ENCODE results near the gene COQ8B.
"Not testable (repeated sequence)": the region's sequence is repeated elsewhere in the genome, so short reads cannot be mapped to it uniquely, and the experiment has no call there.

COQ8B gene

DNA sequence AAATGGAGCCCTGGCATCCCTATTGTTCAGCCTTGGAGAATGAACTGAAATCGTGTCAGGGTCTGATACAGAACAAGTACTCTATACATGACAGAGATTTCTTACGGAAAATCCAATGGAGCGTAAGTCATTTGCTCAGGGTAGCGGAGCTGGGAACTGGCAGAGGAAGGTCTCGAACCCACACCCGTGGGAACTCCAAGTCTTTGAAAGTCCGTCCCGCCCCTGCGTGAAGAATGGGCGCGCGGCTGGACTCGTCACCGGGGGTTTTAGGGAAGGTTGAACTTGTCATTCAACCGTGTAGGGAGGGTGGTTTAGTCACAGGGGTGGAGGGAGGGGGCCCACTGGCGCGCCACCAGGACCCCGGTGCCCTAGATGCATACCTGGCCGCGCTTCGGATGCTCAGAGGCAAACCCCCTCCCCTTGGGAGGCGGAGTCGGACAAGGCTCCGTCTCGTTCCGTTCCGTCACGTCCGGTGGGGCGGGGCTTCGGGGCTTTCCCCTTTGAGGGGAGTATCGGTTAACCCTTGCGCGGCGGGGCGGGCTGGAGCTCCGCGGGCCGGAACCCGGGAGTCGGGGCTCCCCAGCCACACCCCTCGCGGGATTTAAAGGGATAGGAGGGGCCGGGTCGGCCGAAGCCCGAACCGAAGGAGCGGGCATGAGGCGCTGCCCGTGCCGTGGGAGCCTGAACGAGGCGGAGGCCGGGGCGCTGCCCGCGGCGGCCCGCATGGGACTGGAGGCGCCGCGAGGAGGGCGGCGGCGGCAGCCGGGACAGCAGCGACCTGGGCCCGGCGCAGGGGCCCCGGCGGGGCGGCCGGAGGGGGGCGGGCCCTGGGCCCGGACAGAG lies at the start of gene COQ8B, which contains the start of gene ITPKC:
TSS of gene COQ8B (minus strand) at position 405 of the 843 bp plus-strand sequence. CDS start 2,254 bp downstream, outside the sequence.
TSS of gene ITPKC (plus strand) at position 631 of the 843 bp plus-strand sequence. CDS start at position 655, 24 bp downstream.
- peak; percentile 96 to 99 (median 97) for DNase-seq

DNA sequence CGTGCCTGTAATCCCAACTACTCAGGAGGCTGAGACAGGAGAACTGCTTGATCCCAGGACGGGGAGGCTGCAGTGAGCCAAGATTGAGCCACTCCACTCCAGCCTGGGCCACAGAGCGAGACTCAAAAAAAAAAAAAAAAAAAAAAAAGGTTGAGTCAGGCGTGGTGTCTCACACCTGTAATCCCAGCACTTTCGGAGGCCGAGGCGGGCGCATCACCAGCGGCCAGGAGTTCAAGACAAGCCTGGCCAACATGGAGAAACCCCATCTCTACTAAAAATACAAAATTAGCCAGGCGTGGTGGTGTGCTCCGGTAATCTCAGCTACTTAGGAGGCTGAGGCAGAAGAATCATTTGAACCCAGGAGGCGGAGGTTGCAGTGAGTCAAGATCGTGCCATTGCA lies 49.7 kb upstream of the COQ8B start:
- DNase-seq, result not testable (repeated sequence)

DNA sequence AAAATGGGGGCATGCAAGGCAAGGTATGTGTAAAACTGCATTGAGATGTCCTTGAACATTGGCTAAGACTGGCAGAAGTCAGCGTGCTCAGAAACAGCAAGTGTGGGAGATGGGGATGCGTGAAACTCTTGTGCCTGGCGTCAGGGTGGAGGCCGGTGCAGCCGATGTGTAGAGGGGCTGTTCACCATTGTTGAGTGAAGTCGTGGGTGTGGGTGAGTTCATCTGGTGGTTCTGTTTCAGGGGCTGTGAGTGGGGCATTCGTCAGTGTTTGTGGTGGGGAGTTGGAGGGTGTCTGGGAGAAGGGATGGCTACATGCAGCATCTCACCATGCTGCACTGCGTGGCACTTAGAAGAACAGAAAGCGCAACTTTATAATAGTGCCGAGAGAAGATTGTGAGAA lies 47.3 kb upstream of the COQ8B start:
- DNase-seq, result no peak

DNA sequence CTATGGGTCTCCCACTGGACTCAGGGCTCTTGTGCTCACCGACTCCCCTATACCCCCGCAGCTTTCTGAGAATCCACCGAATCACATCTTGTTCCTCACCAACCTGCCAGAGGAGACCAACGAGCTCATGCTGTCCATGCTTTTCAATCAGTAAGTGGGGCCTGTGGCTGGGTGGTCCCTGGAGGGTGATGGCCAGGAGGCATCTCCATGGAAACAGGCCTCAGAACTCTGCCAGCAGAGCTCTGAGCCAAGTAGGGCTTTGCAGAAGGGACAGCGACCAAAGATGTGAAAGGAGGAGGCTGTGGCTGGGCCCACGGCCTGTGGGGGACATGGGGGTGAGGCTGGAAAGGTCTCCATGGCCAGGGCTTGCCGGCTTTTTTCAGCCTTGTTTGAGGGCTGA lies 46.8 kb upstream of the COQ8B start:
- no peak for DNase-seq

DNA sequence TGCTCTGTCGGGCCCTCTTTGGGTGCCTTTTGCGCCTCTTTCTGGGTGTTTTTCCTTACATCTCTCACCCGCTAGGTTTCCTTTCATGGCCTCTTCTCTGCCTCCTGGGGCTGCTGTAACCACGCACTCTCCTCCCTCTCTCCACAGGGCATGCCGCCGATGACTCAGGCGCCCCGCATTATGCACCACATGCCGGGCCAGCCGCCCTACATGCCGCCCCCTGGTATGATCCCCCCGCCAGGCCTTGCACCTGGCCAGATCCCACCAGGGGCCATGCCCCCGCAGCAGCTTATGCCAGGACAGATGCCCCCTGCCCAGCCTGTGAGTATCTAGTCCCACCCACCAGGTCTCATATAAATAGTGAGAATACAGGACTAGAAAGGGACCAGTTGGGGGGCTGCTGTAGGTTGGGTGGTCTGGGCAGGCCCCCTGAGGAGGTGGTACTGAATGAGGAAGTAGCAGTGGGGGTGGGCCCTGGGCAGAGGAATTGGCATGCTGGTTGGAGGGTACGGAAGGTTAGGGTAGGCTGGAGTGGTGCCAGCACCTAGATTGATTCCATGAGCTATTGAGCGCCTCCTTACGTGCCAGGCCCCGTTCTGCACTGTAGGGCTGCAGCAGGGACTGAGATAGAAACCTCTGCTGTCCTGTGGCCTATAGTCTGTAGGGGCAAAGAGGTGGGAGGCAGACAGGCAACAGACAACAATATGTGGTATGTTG lies 46.2 kb upstream of the COQ8B start:
- no peak for DNase-seq

DNA sequence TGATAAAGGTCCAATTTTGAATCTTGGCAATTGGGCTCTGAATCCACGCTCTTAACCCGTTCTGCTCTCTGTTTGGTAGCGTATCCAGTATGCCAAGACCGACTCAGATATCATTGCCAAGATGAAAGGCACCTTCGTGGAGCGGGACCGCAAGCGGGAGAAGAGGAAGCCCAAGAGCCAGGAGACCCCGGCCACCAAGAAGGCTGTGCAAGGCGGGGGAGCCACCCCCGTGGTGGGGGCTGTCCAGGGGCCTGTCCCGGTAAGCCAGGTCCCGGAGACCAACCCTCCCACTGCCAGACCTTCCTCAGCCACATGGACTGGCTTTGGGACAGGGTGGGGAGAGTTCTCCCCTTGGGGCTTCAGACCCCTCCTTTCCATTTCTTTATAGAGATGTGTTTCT lies 42.7 kb upstream of the COQ8B start:
- DNase-seq, result no peak

DNA sequence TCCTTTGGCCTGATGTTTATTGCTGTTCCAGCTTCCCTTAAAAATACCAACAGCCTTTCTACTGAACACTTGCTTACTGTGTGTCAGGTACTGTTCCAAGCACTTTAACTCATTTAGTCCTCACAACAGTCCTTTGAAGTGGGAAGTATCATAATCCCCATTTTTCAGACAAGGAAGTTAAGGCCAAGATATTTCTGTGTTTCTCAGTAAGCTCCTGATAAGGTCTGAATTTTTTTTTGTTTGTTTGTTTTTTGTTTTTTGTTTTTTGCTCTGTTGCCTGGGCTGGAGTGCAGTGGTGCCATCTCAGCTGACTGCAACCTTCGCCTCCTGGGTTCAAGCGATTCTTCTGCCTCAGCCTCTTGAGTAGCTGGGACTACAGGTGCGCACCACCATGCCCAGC lies 41.8 kb upstream of the COQ8B start:
- DNase-seq, result no peak

DNA sequence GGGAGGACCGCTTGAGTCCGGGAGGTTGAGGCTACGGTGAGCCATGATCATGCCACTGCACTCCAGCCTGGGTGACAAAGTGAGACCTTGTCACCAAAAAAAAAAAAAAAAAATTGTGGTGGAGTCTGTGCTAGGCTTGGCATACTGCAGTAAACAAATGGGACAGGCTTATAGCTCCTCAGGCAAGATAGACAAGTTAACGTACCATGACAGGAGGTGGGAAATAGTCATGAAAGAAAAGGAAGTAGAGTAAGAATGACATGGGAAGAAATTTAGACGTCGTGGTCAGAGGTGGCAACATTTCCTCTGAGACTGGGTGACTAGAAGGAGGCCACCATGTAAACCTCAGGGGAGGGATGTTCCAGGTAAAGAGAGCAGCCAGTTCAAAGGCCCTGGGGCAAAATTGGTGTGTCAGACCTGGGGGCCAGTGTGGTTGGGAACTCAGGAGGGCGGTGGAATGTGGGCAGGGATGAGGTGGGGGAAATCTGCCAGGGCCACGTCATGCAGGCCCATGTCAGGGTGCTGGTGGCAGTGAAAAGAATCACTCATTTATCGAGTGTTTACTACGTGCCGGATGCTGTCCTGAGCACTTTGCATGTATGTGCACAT lies 39.9 kb upstream of the COQ8B start:
- no peak for DNase-seq

DNA sequence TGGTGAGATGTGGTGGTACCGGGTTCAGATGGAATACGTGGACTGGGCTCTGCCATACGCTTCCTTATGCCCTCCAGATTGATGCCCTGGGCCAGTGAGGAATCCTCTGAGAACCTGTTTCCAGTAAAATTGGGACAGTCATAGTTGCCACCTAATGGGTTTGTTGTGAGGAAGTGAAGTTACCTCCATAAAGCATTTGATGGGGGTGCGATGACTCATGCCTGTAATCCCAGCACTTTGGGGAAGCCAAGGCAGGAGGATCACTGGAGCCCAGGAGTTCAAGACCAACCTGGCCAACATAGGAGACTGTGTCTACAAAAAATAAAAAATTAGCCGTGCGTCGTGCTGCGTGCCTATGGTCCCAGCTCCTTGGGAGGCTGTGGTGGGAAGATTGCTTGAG lies 39.1 kb upstream of the COQ8B start:
- DNase-seq, result no peak

DNA sequence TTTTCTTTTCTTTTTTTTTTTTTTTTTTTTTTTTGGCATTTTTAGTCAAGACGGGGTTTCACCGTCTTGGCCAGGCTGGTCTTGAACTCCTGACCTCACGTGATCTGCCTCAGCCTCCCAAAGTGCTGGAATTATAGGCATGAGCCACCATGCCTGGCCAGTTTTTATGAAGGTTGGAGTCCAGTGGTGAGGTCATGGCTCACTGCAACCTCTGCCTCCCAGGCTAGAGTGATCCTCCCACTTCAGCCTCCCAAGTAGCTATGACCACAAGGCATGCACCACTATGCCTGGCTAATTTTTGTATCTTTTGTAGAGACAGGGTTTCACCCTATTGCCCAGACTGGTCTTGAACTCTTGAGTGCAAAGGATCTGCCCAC lies 38.5 kb upstream of the COQ8B start:
- DNase-seq, result no peak

DNA sequence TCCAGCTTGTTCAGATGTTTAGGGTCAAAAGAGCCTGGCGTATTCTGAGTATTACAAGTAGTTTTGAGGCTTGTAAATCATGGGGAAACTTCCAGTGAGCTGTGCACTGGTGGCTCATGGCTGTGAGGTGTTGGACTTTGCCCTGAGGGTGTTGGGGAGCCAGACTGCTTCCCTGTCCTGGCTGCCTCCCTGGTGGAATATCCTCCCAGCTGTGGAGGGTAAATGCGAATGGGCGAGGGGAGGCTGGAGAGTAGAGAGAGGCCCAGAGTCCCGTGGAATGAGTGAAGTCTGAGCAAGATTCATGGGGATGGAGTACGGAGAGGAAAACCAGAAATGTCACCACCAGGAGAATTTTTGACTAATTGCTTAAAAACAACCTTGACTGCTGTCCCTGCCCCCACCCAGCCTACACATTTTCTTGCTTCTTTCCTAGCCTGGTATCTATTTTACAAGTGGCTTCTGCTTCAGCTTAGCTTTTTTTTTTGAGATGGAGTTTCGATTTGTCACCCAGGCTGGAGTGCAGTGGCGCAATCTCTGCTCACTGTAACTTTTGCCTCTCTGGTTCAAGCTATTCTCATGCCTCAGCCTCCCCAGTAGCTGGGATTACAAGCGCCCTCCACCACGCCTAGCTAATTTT lies 38.0 kb upstream of the COQ8B start:
- DNase-seq, result no peak

DNA sequence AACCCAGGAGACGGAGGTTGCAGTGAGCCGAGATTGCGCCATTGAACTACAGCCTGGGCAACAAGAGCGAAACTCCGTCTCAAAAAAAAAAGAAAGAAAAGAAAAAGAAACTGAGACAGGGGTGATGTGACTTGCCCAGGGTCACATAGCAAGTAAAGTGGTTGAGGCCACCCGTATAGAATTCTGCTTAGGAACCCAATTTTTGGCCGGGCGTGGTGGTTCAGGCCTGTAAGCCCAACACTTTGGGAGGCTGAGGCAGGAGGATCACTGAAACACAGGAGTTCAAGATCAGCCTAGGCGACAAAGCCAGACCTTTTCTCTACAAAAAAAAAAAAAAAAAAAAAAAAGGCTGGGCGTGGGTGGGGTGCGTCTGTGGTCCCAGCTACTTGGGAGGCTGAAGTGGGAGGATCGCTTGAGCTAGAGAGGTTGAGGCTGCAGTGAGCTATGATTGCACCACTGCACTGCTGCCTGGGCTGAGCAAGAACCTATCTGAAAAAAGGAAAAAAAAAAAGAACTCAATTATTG lies 35.6 kb upstream of the COQ8B start:
- no peak for DNase-seq

DNA sequence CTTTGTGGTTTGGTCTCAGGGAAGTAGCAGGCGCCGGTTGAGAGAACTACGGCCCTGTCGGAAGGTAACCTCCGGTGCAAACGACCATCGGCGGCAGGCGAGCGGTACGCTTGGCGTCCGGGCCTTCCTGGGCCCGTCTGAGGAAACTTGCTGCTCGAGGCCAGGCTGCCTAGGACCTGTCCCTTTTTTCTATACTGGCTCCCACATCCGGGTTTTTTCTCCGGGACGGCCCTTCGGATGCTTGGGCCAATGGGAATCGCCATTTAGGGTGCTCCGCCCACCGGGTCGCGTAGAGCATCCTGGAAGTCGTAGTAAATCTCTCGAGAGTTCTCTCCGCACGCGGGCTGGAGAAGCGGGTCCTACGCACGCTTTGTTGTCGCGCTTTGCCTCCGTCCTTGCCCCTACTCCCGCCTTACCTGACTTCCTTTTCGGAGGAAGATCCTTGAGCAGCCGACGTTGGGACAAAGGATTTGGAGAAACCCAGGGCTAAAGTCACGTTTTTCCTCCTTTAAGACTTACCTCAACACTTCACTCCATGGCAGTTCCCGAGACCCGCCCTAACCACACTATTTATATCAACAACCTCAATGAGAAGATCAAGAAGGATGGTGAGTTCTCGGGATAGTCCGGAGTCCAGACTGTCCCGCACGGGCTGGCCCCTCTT lies 34.3 kb upstream of the COQ8B start, which contains the start of gene SNRPA:
TSS of gene SNRPA (plus strand) at position 330 of the 664 bp plus-strand sequence. CDS start at position 536, 206 bp downstream.
- peak; percentile 99 for DNase-seq

DNA sequence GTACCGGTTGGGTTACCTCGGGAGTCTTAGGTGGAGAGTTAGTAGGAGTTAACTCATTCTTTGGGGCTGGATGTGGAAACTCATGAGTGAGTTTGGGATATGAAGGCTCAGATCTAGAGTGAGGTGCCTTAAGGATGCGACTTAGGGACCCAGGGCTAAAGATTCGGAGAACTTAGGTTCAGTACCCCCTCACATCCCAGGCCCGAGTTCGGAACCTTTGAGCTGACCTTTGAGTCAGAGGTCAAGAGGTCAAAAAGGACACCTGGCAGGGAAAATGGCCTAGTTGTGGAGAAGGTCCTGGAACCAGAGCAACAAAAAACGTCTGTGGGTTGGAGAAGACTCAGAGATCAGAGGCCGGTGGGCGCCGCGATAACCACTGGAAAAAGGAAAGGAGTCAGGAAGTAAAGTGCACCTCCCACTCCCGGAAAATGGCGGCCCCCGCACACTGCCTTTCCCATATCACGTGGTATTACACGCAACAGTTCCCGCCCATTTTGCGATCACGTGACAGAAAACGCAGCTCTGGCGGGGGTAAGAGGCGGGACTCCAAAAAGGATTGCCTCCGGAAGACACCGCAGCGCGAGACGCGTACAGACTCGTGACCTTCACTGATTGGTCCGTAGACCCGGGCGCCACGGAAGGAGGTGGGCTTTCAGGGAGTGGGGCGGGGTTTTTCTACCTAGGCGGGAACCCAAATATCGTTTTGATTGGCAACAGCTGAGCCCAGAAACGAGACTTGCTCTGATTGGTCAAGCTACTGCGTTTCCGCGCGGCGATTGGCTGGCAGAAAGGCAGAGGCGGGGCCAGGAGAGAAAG lies 33.6 kb upstream of the COQ8B start, which contains the start of gene ACTMAP:
TSS of gene ACTMAP (minus strand) at position 420 of the 816 bp plus-strand sequence. CDS start 674 bp downstream, outside the sequence.
- peak; percentile 99 to 100 (median 100) for DNase-seq

DNA sequence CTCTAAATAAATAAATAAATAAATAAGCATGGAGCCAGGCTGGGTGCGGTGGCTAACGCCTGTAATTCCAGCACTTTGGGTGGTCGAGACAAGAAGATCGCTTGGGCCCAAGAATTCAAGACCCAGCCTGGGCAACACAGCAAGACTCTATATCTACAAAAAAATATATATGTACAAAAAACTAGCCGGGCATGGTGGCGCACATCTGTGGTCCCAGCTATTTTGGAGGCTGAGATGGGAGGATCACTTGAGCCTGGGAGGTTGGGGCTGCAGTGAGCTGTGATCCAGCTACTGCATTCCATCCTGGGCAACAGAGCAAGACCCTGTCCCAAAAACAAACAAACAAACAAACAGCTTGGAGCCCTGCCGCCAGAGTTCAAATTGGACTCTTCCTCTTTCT lies 30.9 kb upstream of the COQ8B start:
- no peak for DNase-seq

DNA sequence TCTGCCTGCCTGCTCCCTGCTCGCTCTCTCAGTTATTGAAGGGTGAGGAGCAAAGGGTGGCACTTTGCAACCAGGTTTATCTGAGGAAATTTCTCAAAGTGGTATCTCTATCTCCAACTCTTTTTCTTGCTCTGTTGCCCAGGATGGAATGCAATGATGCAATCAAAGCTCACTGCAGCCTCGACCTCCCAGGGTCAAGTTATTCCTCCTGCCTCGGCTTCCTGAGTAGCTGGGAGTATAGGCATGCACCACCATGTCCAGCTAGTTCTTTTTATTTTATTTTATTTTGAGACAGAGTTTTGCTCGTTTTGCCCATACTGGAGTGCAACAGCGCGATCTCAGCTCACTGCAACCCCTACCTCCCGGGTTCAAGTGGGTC lies 28.7 kb upstream of the COQ8B start:
- DNase-seq, result no peak

DNA sequence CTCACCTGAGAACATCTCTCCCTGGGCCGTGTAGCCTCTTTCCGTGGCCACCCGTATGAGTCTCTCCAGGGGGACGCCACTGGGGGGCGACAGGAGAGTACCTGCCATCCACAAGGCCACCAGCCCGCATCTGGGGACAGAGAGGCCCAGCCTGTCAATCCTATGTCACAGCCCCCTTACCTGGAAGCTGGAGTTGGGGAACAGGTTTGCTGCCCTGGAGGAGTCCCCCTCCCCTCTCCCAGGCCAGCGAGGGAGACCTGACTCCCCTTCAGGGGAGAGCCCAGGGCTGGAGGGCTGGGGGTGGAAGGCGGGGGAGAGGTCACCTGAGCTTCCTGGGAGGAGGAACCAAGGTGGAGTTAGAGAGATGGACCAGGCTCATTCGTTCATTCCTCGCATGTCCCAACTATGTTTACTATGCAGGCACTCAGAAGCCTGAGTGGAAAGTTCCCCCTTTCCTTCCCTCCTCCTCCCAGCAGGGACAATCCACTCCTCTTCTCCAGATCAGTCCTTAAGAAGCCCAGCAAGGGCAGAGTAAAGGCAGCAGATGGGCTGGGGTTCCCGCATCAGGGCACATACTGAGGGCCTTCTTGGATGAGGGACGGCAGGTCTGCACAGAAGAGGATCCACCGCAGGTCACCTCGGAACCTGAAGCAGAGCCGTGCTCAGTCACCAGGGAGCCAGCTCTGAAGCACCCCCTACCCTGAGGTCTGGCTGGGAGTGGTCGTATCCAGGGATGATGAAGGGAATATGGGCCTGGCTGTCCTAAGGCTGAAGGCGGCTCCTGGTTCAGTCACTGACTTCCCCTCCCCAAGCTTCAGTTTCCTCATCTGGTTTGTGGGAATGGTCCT lies 28.1 kb upstream of the COQ8B start:
- DNase-seq, result no peak

DNA sequence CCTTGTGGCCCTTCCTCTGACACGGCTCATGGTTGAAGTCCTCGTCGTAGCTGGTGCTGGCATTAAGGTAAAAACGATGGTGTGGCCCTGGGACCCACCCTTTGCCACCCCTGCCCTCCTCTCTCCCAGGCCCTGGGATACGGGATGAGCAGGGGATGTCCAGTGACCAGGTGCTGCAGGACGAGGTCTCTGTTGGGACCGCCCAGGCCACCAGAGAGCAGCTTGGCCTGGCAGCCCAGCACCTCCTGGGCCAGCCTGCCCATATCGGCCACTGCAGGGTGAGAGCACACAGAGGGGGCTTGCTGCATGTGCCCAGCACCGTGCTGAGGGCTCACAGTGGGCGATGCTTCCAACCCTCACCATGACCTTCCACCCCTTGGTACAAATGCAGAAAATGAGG lies 27.2 kb upstream of the COQ8B start:
- no peak for DNase-seq

DNA sequence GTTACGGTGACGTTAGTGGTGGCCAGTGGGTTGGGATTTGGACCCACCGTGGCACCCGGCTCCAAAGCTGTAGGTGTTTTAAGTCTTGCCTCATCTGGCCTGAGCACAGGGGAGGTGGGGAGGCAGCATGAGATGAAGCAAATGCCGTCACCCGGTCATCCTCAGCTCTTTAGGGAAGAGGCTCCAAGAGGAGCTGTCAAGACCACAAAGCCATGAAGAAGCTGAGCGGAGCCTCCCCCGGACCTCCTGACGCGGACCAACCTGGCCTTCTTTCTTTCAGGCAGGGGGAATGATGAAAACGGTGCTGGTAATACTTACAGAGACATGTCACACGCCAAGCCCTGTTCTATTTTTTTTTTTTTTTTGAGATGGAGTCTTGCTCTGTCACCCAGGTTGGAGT lies 26.2 kb upstream of the COQ8B start:
- DNase-seq, result no peak

DNA sequence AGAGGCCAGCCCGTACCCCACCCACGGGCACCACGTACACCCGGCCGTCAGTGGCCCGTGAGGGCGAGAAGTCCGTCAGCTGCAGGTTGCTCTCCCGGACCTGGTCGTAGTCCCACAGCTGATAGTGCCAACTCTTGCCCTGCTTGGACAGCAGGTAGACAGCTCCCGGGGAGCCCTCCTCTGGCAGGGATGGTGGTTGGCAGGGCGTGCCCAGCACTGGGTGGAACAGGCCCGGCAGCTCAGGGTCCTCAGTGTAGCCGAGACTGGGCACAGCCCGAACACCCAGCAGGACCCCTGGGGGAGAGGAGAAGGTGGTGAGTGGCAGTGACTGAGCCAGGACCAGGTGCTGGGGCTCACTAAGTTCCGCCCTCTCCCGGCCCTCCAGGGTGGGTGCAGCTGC lies 25.8 kb upstream of the COQ8B start:
- no peak for DNase-seq
